Thoracic aorta (tissue), 2 donors: ENCODE data around the gene TAF7. TPM values are rescaled to one million over a fixed set of nuclear protein-coding genes. Genes with fewer than 3 reads are reported as not detected.
"Not testable (repeated sequence)": the region's sequence is repeated elsewhere in the genome, so short reads cannot be mapped to it uniquely, and the experiment has no call there.

ENCODE experiments used
- ATAC-seq: fragments of 150-250 bp; one replicate; pipeline ENCODE4 v1.8.0; 2017; ENCODE audit warnings: low read depth; ENCODE audit not compliant: insufficient number of reproducible peaks, low FRiP score
- DNase-seq: peaks from one replicate; pipeline ENCODE4 v3.0.0-alpha.2; 2020; ENCODE audit warnings: low spot score
- H3K27ac ChIP-seq, 2 donors: fragments of 200-600 bp; sonication (generic); 1 replicate in 1 of 2; 2 replicates in 1 of 2; pipeline ENCODE4 v1.5.1; 2016; ENCODE audit warnings: mild to moderate bottlenecking in 2 of 2, moderate library complexity in 2 of 2
- H3K27me3 ChIP-seq: fragments of 200-600 bp; sonication (generic); replicated peaks from 2 replicates; pipeline ENCODE4 v1.6.0; 2016; ENCODE audit warnings: mild to moderate bottlenecking; ENCODE audit not compliant: insufficient read depth
- H3K36me3 ChIP-seq: fragments of 200-600 bp; sonication (generic); one replicate; pipeline ENCODE4 v1.5.1; 2016
- H3K4me1 ChIP-seq, 2 donors: fragments of 200-600 bp; sonication (generic); 1 replicate in 1 of 2; 2 replicates in 1 of 2; pipeline versions ENCODE4 v1.5.1 to v1.6.0; 2016; ENCODE audit warnings: low read depth in 2 of 2, mild to moderate bottlenecking in 1 of 2; ENCODE audit not compliant: control insufficient read depth in 1 of 2
- H3K4me3 ChIP-seq: fragments of 200-600 bp; sonication (generic); 2 replicates; pipeline ENCODE4 v1.5.1; 2016; ENCODE audit warnings: mild to moderate bottlenecking
- H3K9me3 ChIP-seq: fragments of 200-600 bp; sonication (generic); 2 replicates; pipeline ENCODE4 v1.5.1; 2016
- total RNA-seq, 2 donors: library from RNA; depleted of rRNA; stranded (reverse); fragments of >200 nt; gene quantifications; one replicate each; pipeline versions ENCODE4 v1.1.0 to v1.2.3, GENCODE V29; 2016
- TF ChIP-seq, protein P1 (sequence below): fragments of 200-600 bp; sonication (generic); IDR thresholded peaks from one replicate; pipeline ENCODE4 v1.5.1; 2019; ENCODE audit warnings: antibody characterized with exemption

The TAF7 gene
- total RNA-seq, 2 donors from 2014 or later = 35.9 to 56.1 TPM

DNA sequence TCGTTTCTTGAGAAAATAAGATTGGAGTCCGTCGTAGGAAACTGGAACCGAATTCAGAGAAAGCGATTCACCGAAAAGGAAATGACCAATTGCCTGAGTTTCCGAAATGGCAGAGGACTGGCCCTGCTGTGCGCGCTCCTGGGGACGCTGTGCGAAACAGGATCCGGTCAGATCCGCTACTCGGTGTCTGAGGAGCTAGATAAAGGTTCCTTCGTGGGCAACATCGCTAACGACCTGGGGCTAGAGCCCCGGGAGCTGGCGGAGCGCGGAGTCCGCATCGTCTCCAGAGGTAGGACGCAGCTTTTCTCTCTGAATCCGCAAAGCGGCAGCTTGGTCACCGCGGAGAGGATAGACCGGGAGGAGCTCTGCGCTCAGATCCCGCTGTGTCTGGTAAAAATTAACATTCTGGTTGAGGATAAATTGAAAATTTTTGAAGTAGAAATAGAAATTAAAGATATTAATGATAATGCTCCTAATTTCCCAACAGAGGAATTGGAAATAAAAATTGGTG, 23.4 kb upstream of the TAF7 start:
- peaks cover 89% of the 10 kb centered on the region for H3K9me3 ChIP-seq
- H3K4me3 ChIP-seq = peak overlapping the region; percentile 53
- no peaks in the 10 kb centered on the region for H3K4me1 ChIP-seq
- TF ChIP-seq, protein P1, sequence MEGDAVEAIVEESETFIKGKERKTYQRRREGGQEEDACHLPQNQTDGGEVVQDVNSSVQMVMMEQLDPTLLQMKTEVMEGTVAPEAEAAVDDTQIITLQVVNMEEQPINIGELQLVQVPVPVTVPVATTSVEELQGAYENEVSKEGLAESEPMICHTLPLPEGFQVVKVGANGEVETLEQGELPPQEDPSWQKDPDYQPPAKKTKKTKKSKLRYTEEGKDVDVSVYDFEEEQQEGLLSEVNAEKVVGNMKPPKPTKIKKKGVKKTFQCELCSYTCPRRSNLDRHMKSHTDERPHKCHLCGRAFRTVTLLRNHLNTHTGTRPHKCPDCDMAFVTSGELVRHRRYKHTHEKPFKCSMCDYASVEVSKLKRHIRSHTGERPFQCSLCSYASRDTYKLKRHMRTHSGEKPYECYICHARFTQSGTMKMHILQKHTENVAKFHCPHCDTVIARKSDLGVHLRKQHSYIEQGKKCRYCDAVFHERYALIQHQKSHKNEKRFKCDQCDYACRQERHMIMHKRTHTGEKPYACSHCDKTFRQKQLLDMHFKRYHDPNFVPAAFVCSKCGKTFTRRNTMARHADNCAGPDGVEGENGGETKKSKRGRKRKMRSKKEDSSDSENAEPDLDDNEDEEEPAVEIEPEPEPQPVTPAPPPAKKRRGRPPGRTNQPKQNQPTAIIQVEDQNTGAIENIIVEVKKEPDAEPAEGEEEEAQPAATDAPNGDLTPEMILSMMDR = no peak
- DNase-seq (no peak), ATAC-seq (no peak)
- no peak overlapping the region for H3K27ac ChIP-seq
- no peaks in the 10 kb centered on the region for H3K27me3 ChIP-seq
- peaks cover 3% of the 10 kb centered on the region for H3K36me3 ChIP-seq

DNA sequence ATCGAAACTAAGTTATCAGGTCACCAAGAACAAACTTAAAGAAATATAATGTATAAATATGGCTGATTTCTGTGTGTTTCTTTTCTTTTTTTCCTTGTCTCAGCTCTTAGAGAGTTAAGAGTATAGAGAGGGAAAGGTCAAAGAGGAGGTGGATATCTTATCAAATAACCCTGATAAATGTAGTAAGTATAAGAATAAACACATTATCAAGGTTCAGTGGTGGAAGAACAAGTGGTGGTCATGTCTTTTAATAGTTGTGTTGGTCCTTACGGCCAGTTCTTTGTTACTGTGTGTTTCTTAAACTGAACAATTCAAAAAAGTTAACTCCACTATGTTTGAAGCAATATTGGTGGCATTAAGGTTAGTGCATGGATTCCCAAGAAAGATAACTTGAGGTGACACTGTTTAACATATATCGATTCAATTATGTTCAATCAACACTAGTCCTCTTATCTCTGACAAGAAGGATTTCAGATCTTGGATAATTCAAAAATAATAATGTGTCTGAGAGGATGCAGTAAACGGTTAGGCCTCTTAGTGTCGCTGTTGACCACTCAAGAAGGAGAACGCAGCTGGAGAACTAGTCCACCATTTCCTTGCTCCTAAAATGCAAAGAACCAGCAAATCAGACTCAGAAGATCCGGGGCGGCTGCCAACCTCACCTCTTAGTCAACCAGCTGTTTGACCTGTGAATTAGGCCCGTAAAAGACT, 22.8 kb upstream of the TAF7 start, which contains the start of gene PCDHGA3:
Gene PCDHGA3, plus strand, starts transcription at position 588 of the 711 bp plus-strand sequence. CDS start 205 bp downstream, outside the sequence.
- Histone ChIP-seq H3K9me3 (peaks cover 89% of the 10 kb centered on the region), H3K27me3 (no peaks in the 10 kb centered on the region), H3K4me1 (no peaks in the 10 kb centered on the region), H3K27ac (no peak within 1 kb of the TSS), H3K36me3 (peaks cover 3% of the 10 kb centered on the region), H3K4me3 (peak within 1 kb of the TSS; percentile 53)
- TF ChIP-seq, protein P1 = peak; percentile 11
- DNase-seq = no peak
- no peak for ATAC-seq

DNA sequence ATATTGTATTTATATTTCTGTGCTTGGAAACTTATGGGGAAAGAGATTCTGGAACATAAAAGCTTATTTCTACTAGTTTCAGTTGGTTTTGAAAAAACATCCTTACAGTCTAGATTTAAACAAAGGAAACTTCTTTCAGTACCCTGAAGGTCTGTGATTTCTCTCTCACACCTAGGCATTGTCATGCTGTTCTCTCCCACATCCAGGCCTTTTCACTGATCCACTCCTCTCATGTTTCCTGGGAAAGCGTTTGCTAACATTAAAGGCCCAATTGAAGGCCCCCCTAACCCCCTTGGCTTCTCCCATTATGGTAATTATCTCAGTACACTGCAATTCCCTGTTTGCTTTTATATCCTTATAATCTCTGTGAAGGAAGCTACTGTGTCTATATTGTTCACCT, 22.2 kb upstream of the TAF7 start:
- DNase-seq = no peak
- Histone ChIP-seq H3K4me1 (no peaks in the 10 kb centered on the region), H3K27ac (no peak overlapping the region), H3K4me3 (no peak overlapping the region), H3K9me3 (peaks cover 89% of the 10 kb centered on the region), H3K36me3 (peaks cover 3% of the 10 kb centered on the region), H3K27me3 (no peaks in the 10 kb centered on the region)
- TF ChIP-seq, protein P1 = no peak
- no peak for ATAC-seq

DNA sequence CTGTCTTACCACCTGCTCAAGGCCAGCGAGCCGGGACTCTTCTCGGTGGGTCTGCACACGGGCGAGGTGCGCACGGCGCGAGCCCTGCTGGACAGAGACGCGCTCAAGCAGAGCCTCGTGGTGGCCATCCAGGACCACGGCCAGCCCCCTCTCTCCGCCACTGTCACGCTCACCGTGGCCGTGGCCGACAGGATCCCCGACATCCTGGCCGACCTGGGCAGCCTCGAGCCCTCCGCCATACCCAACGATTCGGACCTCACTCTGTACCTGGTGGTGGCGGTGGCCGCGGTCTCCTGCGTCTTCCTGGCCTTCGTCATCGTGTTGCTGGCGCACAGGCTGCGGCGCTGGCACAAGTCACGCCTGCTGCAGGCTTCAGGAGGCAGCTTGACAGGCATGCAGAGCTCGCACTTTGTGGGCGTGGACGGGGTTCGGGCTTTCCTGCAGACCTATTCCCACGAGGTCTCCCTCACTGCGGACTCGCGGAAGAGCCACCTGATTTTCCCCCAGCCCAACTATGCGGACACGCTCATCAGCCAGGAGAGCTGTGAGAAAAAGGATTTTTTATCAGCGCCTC, 20.3 kb upstream of the TAF7 start:
- H3K4me3 ChIP-seq, ATAC-seq, H3K27me3 ChIP-seq, H3K36me3 ChIP-seq, DNase-seq, H3K27ac ChIP-seq, H3K4me1 ChIP-seq: not testable (repeated sequence)
- peaks cover 92% of the 10 kb centered on the region for H3K9me3 ChIP-seq

DNA sequence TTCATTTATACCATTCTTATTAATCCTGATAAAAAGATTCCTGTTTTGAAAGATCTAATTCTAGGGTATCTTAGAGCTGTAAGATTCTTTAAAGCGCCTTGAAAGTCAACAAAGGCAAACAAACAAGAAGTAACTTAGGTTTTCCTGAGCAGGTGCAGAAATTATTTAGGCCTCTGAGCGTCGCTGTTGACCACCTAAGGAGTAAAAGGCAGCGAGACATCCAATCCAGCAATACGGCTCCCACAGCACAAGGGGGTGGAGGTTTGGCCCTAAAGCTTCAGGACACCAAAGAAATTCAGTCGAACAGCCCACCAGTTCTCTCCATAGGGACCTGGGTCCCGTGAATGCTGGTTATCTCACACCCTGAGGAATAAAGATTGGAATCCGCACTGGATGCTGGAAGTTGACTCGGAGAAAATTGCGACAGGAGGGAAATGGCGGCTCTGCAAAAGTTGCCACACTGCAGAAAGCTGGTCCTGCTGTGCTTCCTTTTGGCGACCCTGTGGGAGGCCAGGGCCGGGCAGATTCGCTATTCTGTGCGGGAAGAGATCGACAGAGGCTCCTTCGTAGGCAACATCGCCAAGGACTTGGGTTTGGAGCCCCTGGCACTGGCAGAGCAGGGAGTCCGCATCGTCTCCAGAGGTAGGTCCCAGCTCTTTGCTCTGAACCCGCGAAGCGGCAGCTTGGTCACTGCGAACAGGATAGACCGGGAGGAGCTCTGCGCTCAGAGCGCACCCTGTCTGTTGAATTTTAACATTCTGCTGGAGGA, 18.1 kb upstream of the TAF7 start, which contains the start of gene PCDHGA2:
Gene PCDHGA2, plus strand, starts transcription at position 223 of the 769 bp plus-strand sequence.
- no peaks in the 10 kb centered on the region for H3K4me1 ChIP-seq
- H3K4me3 ChIP-seq = peak within 1 kb of the TSS; percentile 64
- H3K27me3 ChIP-seq = no peaks in the 10 kb centered on the region
- ATAC-seq (no peak), DNase-seq (no peak)
- H3K27ac ChIP-seq = no peak within 1 kb of the TSS
- H3K36me3 ChIP-seq = peaks cover 3% of the 10 kb centered on the region
- TF ChIP-seq, protein P1 = peak; percentile 25
- peaks cover 89% of the 10 kb centered on the region for H3K9me3 ChIP-seq

DNA sequence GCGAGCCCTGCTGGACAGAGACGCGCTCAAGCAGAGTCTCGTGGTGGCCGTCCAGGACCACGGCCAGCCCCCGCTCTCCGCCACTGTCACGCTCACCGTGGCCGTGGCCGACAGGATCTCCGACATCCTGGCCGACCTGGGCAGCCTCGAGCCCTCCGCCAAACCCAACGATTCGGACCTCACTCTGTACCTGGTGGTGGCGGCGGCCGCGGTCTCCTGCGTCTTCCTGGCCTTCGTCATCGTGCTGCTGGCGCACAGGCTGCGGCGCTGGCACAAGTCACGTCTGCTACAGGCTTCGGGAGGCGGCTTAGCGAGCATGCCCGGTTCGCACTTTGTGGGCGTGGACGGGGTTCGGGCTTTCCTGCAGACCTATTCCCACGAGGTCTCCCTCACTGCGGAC, 12.0 kb upstream of the TAF7 start:
- not testable (repeated sequence) for ATAC-seq, H3K27me3 ChIP-seq, H3K4me1 ChIP-seq, H3K27ac ChIP-seq, H3K36me3 ChIP-seq, H3K4me3 ChIP-seq, DNase-seq
- H3K9me3 ChIP-seq = peaks cover 82% of the 10 kb centered on the region
